Femur (tissue), 1 donor: Measurements from ENCODE around the gene ZNF501.
A peak's percentile ranks its signal among the peaks of the same experiment; 100 is the strongest.

Source experiments
- DNase-seq: peaks from one replicate; pipeline ENCODE4 v3.0.0-alpha.2; 2017

The ZNF501 gene

DNA sequence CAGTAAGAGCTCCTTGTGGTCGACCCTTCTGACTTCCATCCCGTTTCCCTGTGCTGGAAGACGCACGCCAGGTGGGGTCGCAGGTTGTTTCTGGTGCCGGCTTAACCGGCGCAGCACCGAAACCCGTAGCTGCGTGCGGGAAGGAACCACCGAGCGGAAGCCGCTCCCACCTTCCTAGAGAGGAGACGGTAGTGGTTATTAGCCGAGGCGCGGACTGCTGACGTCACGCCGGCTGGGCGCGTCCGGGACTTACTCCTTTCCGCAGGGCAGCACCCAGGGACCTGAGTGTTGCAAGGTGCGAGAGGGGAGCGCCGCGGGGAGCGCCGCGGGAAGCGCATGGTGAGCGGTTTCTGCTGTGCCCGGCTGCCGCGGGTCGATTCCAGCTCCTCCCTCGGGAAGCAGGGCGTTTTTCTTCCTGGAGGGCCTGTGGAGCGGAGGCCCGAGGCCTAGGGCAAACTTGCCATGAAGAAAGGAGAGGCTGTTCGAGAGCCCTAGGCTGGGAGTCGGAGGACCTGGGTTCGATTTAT is at the start of gene ZNF501:
TSS of gene ZNF501 (plus strand) at position 252 of the 527 bp plus-strand sequence. CDS start 4,787 bp downstream, outside the sequence.
- DNase-seq = peak; percentile 96

DNA sequence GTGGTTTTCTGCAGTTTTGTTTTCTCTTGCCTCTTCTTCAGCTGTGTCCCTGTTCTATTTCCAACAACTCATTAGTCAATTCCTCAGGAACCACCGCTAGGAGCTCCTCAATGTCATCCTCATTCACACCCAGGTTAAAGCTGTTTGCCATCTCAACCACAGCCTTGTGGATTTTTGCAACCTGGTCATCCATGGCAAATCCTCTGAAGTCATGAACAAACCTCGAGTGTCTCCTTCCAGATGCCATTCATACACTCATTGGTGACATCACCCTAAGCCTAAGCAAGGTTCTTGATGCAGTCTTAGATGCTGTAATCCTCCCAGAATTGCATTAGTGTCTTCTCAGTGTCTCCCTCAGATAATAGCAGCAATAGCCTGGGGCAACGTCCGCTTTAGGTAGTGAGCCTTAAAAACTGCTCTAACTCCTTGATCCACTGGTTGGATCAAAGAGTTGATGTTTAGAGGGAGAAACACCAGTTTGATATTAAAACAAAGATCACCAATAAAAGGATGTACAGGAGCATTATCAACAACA is 48.4 kb upstream of the ZNF501 start:
- DNase-seq = no peak

DNA sequence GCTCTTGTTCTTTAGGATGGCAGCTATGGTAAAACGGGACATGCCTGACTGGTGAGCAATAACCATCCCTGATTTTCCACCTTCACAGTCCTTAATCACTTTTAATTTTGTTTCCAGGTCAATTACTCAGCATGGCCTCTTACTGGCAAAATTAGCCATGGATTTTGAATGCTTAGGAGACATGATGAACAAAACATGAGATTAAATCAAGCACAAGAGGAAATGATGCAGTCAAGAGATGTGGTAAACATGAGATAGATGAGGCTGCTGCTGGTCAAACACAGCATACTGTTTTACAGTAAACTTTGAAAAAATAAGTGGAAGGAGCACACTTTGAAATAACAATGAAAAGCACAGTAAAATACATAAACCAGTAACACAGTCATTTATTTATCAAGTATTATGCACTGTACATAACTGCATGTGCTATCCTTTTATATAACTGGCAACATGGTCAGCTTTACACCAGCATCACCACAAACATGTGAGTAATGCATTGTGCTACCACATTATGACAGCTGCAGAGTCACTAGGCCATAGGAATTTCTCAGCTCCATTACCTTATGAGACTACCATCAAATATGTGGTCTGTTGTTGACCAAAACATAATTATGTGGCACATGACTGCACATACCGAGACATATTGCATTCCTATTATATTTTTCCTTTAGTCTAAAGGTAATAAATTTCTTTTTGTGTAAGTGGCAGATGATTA is 47.1 kb upstream of the ZNF501 start:
- DNase-seq = no peak

DNA sequence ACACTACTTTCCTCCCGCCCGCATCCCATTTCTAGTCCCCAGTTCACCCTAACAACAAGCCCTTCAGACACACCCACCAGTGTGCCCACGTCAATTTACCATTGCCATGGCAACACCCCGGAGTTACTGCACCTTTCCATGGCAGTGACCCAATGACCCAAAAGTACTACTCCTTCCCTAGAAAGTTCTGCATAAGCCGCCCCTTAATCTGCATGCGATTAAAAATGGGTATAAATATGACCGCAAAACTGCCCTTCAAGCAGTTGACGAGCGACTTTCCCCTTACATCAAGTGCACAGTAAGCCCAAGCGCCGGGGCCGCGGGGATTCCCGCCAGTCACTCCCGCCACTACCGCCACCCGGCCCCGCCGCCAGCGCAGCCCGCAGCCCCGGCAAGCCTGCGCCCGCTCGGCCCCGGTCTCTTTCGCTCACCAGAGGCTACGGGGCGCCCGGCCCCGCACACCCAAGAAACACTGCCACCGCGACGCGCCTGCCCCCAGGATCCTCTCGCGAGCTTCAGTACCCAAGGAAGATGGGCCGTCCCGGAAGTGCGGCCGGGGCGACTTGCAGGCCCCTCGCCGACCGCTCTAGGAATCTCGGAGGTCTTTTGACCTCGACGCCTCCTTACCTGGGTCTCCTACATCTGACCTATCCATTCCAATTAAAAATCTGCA is 44.2 kb upstream of the ZNF501 start:
- peak; percentile 81 for DNase-seq

DNA sequence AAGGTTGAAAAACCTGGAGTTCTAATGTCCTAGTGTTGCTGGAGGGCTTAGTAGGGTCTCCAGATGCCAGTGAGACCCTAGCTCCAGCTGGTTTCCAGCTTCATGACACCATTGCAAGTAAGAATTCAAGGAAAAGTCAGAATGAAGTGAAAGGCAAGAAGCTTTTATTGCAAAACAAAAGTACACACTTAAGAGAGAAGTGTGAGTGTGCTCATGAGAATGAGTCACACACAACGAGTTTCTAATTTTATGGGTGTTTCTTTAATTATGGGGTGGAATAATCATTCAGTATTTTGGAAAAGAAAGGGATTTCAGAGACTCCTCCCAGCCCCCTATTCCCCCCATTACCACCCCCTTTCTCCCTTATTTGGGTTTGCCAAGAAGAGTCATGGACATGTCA is 41.5 kb upstream of the ZNF501 start:
- no peak for DNase-seq

DNA sequence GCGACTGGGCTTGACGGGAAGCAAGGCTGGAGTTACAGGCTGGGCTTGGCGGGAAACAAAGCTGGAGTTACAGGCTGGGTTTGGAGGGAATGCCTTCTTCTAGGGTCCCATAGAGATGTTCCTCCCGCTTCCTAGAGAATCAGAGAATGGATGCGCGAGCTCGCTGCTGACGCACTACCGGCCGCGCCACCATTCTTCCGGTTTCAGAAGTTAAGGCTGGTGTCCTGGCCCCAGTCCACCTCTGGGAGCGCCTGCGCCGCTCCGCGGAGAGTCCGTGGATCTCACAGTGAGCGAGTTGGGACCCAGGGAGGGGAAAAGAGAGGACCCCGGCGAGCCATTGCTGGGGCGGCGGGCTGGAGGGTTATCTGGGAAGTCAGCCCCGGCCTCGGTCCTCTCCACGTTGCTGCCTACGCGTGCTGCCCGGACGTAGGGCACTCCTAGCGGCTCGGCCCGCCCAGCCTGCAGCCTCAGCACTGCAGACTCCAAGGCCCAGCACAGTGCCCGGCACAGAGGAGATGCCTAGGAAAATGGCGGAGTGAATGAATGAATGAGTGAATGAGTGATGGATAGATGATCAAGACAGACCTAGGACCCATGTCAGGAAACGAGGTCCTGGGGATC is 16.9 kb upstream of the ZNF501 start, which contains the start of gene ZNF502:
TSS of gene ZNF502 (plus strand) at position 206 of the 621 bp plus-strand sequence. CDS start 7,602 bp downstream, outside the sequence.
- DNase-seq = peak; percentile 94

DNA sequence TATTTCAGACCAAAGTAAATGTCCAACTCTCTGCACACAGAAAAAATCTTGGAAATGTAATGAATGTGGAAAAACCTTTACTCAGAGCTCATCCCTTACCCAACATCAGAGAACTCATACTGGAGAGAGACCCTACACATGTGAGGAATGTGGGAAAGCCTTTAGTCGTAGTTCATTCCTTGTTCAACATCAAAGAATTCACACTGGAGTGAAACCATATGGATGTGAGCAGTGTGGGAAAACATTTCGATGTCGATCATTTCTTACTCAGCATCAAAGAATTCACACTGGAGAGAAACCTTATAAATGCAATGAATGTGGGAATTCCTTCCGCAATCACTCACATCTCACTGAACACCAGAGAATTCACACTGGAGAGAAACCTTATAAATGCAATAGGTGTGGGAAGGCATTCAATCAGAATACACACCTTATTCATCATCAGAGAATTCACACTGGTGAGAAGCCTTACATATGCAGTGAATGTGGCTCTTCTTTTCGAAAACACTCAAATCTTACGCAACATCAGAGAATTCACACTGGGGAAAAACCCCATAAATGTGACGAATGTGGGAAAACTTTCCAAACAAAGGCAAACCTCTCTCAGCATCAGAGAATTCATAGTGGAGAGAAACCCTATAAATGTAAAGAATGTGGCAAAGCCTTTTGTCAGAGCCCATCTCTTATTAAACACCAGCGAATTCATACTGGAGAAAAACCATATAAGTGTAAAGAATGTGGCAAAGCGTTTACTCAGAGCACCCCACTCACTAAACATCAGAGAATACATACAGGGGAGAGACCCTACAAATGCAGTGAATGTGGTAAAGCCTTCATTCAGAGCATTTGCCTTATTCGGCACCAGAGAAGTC is 8.0 kb upstream of the ZNF501 start:
- no peak for DNase-seq

DNA sequence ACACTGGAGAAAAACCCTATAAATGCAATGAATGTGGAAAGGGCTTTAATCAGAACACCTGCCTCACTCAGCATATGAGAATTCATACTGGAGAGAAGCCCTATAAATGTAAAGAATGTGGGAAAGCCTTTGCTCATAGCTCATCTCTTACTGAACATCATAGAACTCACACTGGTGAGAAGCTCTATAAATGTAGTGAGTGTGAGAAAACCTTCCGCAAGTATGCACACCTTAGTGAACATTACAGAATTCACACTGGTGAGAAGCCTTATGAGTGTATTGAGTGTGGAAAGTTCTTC is 7.4 kb upstream of the ZNF501 start:
- DNase-seq = no peak

DNA sequence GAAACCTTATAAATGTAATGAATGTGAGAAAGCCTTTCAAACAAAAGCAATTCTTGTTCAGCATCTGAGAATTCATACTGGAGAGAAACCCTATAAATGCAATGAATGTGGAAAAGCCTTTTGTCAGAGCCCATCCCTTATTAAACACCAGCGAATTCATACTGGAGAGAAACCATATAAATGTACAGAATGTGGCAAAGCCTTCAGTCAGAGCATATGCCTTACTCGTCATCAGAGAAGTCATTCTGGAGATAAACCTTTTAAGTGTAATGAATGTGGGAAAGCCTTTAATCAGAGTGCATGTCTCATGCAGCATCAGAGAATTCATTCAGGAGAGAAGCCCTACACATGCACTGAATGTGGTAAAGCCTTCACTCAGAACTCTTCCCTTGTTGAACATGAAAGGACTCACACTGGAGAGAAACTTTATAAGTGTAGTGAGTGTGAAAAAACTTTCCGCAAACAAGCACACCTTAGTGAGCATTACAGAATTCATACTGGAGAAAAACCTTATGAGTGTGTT is 5.3 kb downstream of the ZNF501 start:
- no peak for DNase-seq

DNA sequence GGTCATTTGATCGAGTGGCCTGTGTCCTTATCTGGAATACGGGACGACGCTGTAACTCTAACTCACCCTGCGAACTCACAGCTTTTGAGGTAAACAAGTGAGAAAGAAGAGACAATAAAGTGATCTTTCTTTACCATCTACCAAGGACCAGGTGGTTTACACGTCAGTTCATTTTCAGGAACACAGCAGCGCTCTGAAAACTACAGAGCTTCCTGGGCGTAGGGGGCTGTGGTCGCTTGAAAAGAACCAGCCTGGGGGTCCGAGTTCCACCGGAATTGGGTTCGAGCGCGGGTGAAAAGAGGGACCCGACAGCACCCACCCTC is 31.6 kb downstream of the ZNF501 start:
- no peak for DNase-seq

DNA sequence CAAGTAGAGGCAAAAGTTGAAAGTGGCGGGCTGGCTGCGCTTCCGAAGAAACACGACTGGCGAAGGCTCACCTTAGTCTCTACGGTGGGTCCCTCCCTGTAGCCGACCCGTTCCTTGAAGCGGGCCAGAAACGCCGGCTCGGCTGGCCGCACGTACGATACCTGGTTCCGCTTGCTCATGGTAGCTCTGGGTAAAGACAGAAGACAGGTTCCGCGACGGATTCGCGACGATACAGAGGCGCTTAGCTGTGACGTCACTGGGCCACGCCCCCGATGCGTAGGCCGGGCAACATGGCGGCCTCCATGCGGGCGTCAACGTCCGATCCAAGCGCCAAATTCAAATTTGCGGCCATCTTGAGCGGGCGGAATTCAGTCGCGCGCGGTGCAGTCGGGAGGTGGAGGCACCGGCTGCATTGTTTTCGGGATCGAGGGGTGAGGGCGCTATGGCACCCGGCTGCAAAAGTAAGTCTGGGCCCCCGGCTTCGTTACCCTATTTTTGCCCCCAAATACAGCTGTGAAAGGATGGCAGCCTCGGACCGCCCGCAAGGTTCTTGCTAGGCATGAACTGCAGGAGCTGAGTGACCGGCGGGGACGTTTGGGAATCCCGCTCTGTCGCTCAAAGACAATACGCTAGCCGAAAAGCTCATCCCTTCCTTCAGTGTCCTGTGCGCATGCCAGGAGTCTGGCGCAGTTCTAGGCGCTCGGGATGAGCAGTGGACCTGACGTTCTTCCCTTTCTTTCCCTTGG is 32.2 kb downstream of the ZNF501 start, which contains the start of the genes KIAA1143 and KIF15:
TSS of gene KIAA1143 (minus strand) at position 196 of the 746 bp plus-strand sequence. CDS start at position 179, 17 bp downstream.
TSS of gene KIF15 (plus strand) at position 371 of the 746 bp plus-strand sequence. CDS start at position 443, 72 bp downstream.
- DNase-seq = peak; percentile 98

DNA sequence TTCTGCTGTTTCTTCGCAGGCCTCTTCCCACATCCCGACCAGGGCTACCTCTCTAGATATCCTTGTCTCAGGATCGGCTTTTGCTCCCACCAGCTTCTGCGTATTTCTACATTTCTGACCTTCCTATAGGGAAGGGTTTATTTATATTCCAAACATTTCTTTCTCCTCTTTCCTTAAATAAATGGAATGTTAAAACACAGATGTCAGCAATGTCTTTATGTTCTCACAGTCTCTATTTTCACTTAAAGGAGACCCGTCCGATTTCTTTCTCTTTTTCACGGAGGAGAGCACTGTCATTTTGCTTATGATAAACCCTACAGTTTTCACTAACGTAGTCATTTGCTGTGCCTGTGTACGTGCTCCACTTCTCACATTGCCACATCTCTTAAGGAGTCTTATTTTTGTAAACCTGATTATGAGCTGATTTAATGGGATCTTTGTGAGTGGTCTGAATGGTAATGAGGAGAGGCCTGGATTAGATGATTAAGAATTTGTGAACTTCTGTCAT is 32.8 kb downstream of the ZNF501 start:
- no peak for DNase-seq

DNA sequence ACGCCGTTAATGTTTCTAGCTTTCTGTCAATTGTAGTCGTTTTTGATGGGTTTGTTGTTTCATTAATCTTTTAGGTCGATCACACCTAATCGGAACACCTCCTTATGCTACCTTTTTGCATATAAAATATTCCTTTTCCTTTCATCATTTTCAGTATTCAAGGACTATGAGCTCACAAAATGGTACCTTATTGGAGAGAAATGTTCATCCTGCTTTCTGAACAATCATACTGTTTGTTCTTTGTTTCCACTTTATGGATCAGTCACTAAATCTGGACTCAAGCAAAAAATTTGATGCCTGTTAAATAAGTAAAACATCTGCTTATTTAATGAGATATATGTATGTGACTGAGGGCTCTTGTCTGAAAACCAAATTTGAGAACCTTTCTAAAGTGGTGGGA is 33.3 kb downstream of the ZNF501 start:
- no peak for DNase-seq

DNA sequence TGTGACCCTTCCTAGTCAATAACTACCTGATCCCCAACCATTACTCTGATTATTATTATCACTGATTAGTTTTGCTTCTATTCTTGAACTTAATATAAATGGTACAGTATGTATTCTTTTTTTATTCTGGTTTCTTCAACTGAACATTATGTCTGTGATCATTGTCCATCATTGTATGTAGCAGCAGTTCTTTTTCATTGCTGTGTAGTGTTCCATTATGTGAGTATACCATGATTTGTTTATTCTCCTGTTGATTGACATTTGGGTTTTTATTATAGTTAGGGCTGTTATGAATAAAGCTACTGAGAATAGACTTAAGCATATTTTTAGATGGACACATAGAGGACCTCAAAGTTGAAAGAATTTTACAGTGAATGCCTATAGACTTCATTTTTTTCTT is 34.8 kb downstream of the ZNF501 start:
- no peak for DNase-seq

DNA sequence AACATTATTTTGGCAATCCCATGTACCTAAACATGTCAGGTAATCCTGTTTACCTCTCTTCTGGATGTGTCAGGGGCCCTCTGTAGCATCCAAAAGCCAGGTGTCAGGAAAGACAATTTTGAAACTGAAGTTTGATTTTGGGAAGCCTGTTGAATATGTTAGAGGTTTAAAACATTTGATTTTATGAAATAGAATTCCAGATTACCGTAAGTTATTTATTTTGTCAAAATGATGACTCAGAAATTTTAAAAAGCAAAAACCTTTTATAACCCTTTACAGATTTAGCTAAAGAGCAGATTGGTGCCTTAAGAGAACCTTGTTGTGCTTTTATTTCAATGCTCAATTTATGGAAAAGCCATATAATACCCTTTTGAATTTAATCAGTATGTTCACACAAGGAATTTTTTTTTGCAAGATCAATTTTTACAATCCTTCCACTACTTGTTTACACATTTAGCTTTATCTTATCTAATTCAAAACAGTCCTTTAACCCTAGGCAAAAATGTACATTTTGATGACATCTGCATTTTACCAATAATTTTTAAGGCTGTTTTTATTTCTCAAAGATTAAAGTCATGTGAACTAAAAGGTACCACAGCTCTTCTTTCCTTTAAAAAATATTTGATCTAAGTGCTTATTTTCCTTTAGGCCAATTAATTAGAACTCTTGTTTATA is 42.1 kb downstream of the ZNF501 start:
- no peak for DNase-seq

DNA sequence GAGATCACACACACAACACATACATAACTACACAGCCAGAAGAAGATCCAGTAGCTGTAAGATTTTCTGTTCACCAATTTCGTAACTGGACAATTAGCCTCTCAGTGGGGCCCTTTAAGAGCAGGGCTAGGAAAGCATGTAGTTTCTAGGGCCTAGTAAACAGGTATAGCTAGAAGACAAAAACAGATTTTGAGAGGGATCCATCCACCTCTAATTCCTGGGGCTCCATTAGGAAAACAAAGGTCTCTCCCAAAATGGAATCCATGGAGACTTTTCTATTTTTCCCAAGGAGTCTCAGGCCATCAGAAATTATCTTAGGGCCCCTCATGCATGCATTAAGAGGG is 42.6 kb downstream of the ZNF501 start:
- no peak for DNase-seq

DNA sequence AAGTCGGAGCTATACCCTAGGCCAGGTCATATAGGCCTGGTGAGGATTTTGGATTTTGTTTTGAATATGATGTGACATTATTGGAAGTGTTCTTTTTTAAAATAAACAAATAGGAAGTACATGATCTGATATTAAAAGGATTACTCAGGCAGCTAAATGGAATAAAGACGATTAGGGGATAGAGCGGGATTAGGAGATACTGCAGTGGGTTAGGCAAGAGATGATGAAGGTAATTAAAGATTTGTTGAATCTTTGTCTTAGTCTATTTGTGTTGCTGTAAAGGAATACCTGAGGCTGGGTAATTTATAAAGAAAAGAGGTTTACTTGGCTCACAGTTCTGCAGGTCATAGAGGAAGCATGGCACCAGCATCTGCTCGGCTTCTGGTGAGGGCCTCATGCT is 53.5 kb downstream of the ZNF501 start:
- DNase-seq = no peak
